BLaER1 treated with 17β-estradiol and CSF1 and Interleukin-3, amounts not matched to agents 10 nM and 100 nM (cell line): ENCODE data around the gene SLC22A16.
A peak's percentile ranks its signal among the peaks of the same experiment; 100 is the strongest.

Experiments
- H3K27ac ChIP-seq, 11 experiments: shearing (Covaris generic); formaldehyde crosslinking; 2 replicates each; pipeline ENCODE4 v1.8.1; 2022
- H3K27me3 ChIP-seq, 11 experiments: shearing (Covaris generic); formaldehyde crosslinking; 2 replicates each; pipeline ENCODE4 v1.8.1; 2022
- H3K36me3 ChIP-seq, 11 experiments: shearing (Covaris generic); formaldehyde crosslinking; 2 replicates each; pipeline ENCODE4 v1.8.1; 2022
- H3K4me1 ChIP-seq, 10 experiments: shearing (Covaris generic); formaldehyde crosslinking; 2 replicates each; pipeline ENCODE4 v1.8.1; 2022
- H3K4me2 ChIP-seq, 11 experiments: shearing (Covaris generic); formaldehyde crosslinking; 2 replicates each; pipeline ENCODE4 v1.8.1; 2022
- H3K4me3 ChIP-seq, 10 experiments: shearing (Covaris generic); formaldehyde crosslinking; 2 replicates each; pipeline ENCODE4 v1.8.1; 2022
- H3K9ac ChIP-seq, 11 experiments: shearing (Covaris generic); formaldehyde crosslinking; 2 replicates each; pipeline ENCODE4 v1.8.1; 2022
- H3K9me3 ChIP-seq, 11 experiments: shearing (Covaris generic); formaldehyde crosslinking; replicated peaks in 1 of 11; 2 replicates each; pipeline ENCODE4 v1.8.1; 2022
- H4K20me1 ChIP-seq, 11 experiments: shearing (Covaris generic); formaldehyde crosslinking; 2 replicates each; pipeline ENCODE4 v1.8.1; 2022
- Cebpa-rat ChIP-seq, 11 experiments: shearing (Covaris generic); IDR thresholded peaks; 2 replicates each; pipeline ENCODE4 v1.8.1; 2022

Gene SLC22A16

DNA sequence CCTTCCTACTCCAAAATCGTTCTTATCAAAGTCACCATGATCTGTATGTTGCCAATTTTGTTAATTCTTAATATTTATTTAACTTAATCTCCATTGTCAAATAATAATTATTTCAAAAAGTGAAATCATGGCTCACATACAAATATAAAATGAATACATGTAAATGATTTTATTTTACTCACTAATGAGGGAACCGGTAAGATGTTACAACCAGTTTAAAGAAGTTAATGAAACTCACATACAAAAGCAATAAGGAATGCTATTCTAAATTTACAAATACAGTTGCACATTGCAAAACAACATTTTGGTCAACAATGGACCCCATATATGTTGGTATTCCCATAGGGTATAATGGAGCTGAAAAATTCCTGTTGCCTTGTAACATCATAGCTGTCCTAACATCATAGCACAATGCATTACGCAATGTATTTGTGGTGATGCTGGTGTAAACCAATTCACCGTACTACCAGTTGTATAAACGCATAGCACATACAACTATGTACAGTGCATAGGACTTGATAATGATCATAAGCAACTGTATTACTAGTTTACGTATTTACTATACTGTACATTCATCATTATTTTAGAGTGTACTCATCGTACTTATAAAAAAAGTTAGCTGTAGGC, 6.5 kb upstream of the SLC22A16 start:
- Histone ChIP-seq H3K4me3 (no peak overlapping the region), H3K36me3 (peaks cover 0 to 33% (median 15%) of the 10 kb centered on the region in 11 experiments; a peak in 12 of 22 replicates), H3K4me2 (no peak overlapping the region)

DNA sequence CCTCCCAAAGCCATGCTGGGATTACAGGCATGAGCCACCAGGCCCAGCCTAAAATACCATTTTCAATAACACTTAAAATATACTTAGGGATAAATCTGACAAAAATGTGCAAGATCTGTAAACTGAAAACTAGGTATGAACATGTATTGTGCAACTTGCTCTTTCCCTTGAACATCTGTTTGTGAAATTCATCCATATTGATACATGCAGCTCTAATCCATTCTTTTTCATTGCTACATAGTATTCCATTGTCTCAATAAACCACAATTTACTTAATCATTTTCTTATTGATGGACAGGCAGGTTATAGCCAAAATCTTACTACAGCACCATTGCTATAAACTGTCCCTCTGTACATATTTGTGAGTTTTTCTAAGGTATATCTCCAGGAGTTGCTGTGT, 4.7 kb upstream of the SLC22A16 start:
- TF ChIP-seq Cebpa-rat (IDR thresholded peaks at IDR 0.05): 0 out of 22 replicates have a peak, but pooled peaks of 1 of the 11 experiments have one; percentile 10
- Histone ChIP-seq H3K36me3 (peaks cover 0 to 35% (median 15%) of the 10 kb centered on the region in 11 experiments; a peak in 12 of 22 replicates), H3K27ac (no peak overlapping the region), H3K4me1 (peaks cover 17 to 37% (median 29%) of the 10 kb centered on the region in 10 experiments), H3K9ac (no peak overlapping the region), H4K20me1 (no peaks in the 10 kb centered on the region), H3K4me2 (no peak overlapping the region), H3K9me3 (peaks cover 9 to 42% (median 29%) of the 10 kb centered on the region in 11 experiments; a peak in 21 of 22 replicates), H3K27me3 (no peaks in the 10 kb centered on the region), H3K4me3 (no peak overlapping the region)

More for the DNA sequence above, 6.5 kb upstream of the SLC22A16 start:
- Histone ChIP-seq H3K27me3 (no peaks in the 10 kb centered on the region), H3K9me3 (peaks cover 9 to 43% (median 26%) of the 10 kb centered on the region in 11 experiments; a peak in 21 of 22 replicates), H4K20me1 (no peaks in the 10 kb centered on the region), H3K4me1 (peaks cover 11 to 29% (median 23%) of the 10 kb centered on the region in 10 experiments), H3K27ac (peak overlapping the region in 4 of 11 experiments; percentile 11 to 42 (median 17); a peak in 2 of 22 replicates), H3K9ac (no peak overlapping the region)
- peak in 2 of 11 experiments; percentile 33 to 48; a peak in 2 of 22 replicates for TF ChIP-seq Cebpa-rat (IDR thresholded peaks at IDR 0.05)

DNA sequence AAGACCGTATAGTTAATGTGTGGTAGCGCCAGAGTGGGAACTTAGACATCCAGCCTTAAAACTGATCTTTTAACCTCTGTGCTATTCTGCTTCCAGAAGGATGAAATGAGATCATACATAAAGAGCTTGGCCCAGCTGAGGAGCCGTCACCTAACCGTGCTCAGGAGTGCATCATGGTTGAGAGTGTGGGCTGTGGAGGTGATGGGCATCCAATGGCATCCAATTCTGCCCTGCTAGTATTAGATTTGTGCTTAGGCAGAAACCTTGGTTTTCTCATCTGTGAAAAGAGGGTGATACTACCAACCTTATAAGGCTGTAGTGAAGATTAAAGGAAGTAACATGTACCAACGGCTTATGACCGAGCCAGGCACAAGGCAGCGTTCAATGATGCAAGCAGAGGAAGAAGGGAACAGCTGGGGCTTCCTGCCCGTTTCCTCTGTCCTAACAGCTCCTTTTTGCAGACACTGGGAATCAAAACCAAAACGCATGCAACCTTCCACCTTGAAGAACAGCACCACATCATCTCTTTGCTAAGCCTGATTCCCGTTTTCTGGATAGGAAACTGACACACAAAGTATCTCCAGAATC, 1.3 kb downstream of the SLC22A16 start:
- Histone ChIP-seq H3K9me3 (peaks cover 0 to 57% (median 41%) of the 10 kb centered on the region in 11 experiments; a peak in 19 of 22 replicates), H3K27ac (peak overlapping the region; percentile 64 to 100 (median 96); a peak in 21 of 22 replicates), H3K4me2 (peak overlapping the region; percentile 77 to 96 (median 87)), H3K9ac (peak overlapping the region; percentile 79 to 100 (median 93); a peak in 21 of 22 replicates), H3K36me3 (peaks cover 0 to 34% (median 23%) of the 10 kb centered on the region in 11 experiments; a peak in 14 of 22 replicates), H3K4me1 (peaks cover 16 to 44% (median 33%) of the 10 kb centered on the region in 10 experiments), H3K27me3 (no peaks in the 10 kb centered on the region), H4K20me1 (no peaks in the 10 kb centered on the region), H3K4me3 (peak overlapping the region; percentile 61 to 78 (median 68))
- TF ChIP-seq Cebpa-rat (IDR thresholded peaks at IDR 0.05): peak in 10 of 11 experiments; percentile 22 to 98 (median 86); a peak in 18 of 22 replicates

DNA sequence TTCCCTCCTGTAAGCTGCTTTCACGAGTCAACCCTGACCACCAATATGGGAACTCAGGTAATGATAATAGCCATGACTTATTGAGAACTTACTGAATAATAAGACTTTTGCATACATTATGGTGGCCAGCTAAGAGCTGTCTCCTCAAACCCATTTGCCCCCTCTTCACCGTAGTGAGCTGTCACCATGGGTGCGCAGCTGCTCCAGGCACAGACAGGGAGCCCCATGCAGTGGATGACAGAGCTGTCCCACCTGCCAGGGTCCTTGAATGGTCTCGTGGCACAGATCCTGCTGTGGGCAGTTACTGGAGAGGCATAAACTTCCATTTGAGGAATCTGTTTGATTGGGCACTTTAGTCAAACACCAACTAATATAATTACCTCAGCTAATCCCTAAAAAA, 1.9 kb downstream of the SLC22A16 start:
- Histone ChIP-seq H3K27me3 (no peaks in the 10 kb centered on the region), H3K4me2 (peak overlapping the region; percentile 77 to 96 (median 87)), H3K36me3 (peaks cover 0 to 33% (median 23%) of the 10 kb centered on the region in 11 experiments; a peak in 14 of 22 replicates), H3K9me3 (peaks cover 0 to 55% (median 38%) of the 10 kb centered on the region in 11 experiments; a peak in 19 of 22 replicates), H4K20me1 (no peaks in the 10 kb centered on the region), H3K9ac (peak overlapping the region in 9 of 11 experiments; percentile 83 to 100 (median 94); a peak in 16 of 22 replicates), H3K4me3 (peak overlapping the region in 7 of 10 experiments; percentile 28 to 78 (median 69); a peak in 8 of 20 replicates), H3K27ac (peak overlapping the region in 10 of 11 experiments; percentile 79 to 100 (median 96); a peak in 19 of 22 replicates), H3K4me1 (peaks cover 16 to 44% (median 33%) of the 10 kb centered on the region in 10 experiments)
- no peak for TF ChIP-seq Cebpa-rat (IDR thresholded peaks at IDR 0.05)

DNA sequence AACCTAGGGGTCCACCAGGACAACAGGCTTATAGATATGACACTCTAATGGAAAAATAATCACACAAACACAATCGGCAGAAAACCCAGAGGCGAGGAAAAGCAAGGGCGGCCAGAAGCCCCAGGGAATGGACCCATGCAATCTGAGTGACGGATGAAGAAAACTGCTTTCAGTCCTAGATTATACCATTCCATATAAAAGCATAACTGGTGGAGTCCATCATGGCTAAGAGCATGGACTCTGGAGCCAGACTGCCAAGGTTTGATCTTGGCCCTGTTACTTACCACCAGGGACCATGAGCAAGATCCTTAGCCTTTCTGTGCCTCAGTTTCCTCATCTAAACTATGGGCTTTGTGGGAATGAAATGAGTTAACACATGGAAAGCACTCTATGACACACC, 3.7 kb downstream of the SLC22A16 start:
- H3K9me3 ChIP-seq: peaks cover 0 to 46% (median 33%) of the 10 kb centered on the region in 11 experiments; a peak in 19 of 22 replicates
- H3K27ac ChIP-seq: peak overlapping the region in 6 of 11 experiments; percentile 21 to 100 (median 98); a peak in 9 of 22 replicates
- H3K4me1 ChIP-seq: peaks cover 16 to 39% (median 30%) of the 10 kb centered on the region in 10 experiments
- H3K27me3 ChIP-seq: no peaks in the 10 kb centered on the region
- no peaks in the 10 kb centered on the region for H4K20me1 ChIP-seq
- H3K4me2 ChIP-seq: 0 out of 22 replicates have a peak overlapping the region, but pooled peaks of 1 of the 11 experiments have one; percentile 9
- no peak for TF ChIP-seq Cebpa-rat (IDR thresholded peaks at IDR 0.05)
- H3K9ac ChIP-seq: no peak overlapping the region
- H3K4me3 ChIP-seq: peak overlapping the region in 1 of 10 experiments; percentile 29; a peak in 1 of 20 replicates
- peaks cover 0 to 21% (median 14%) of the 10 kb centered on the region in 11 experiments; a peak in 9 of 22 replicates for H3K36me3 ChIP-seq

DNA sequence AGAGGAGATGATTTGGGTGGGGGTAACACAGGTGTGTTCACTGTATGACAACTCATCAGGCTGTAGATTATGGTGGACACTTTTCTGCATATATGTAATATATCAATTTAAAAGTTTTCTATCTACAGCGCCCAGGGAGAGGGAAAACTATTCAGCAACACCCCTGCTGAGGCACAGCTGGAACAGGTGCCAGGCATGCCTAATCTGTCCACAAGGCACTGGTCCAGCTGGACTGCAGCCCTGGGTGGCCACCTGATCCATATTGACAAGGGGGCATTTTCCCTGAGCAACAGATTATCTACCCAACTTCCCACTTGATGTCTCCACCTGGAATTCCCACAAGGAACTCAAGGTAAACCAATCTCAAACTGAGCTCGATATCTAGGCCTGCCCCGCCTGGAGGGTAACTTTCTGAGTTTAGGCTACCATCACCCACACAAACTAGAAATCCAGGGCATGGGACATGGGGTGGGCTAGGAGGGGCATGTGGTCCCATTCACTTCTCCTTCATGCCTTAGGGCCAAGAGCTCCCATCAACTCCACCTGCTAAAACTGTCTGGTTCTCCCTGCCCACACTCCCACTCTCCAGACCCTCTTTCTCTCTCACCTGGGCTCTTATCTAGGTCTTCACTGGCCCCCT, 4.6 kb downstream of the SLC22A16 start:
- Histone ChIP-seq H4K20me1 (no peaks in the 10 kb centered on the region), H3K27me3 (no peaks in the 10 kb centered on the region), H3K4me3 (no peak overlapping the region), H3K9ac (no peak overlapping the region), H3K27ac (peak overlapping the region in 3 of 11 experiments; percentile 96 to 100 (median 99); a peak in 4 of 22 replicates), H3K36me3 (peaks cover 0 to 21% (median 14%) of the 10 kb centered on the region in 11 experiments; a peak in 9 of 22 replicates), H3K4me1 (peaks cover 16 to 31% (median 24%) of the 10 kb centered on the region in 10 experiments), H3K4me2 (no peak overlapping the region), H3K9me3 (peaks cover 0 to 52% (median 34%) of the 10 kb centered on the region in 11 experiments; a peak in 19 of 22 replicates)
- TF ChIP-seq Cebpa-rat (IDR thresholded peaks at IDR 0.05): no peak

DNA sequence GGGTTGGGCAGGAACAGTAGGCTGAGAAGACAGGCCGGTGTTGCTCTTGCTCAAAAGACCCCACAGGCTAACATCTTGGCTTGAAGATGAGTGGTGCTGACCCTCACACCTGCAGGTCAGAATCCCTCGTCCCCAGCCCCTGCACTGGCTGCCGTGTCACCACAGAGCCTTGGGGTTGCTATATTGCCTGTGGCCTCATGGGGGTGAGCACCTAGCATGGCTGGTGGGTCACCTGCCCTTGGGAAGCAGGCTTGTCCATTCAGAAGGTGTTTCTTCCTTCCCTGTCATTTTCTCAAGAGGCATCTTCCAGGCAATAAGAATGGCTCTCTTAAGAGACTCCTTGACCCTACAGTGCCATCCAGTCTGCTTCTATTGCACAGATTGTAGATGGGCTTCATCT, 7.7 kb downstream of the SLC22A16 start:
- H3K9me3 ChIP-seq: peaks cover 22 to 68% (median 58%) of the 10 kb centered on the region in 11 experiments
- H3K4me2 ChIP-seq: no peak overlapping the region
- H3K36me3 ChIP-seq: peaks cover 0 to 17% (median 12%) of the 10 kb centered on the region in 11 experiments; a peak in 10 of 22 replicates
- peaks cover 0 to 9% (median 5%) of the 10 kb centered on the region in 10 experiments; a peak in 11 of 20 replicates for H3K4me1 ChIP-seq
- no peak overlapping the region for H3K9ac ChIP-seq
- TF ChIP-seq Cebpa-rat (IDR thresholded peaks at IDR 0.05): no peak
- no peak overlapping the region; a peak in 1 of 22 replicates for H3K27ac ChIP-seq
- H4K20me1 ChIP-seq: no peaks in the 10 kb centered on the region
- H3K27me3 ChIP-seq: no peaks in the 10 kb centered on the region
- H3K4me3 ChIP-seq: no peak overlapping the region

DNA sequence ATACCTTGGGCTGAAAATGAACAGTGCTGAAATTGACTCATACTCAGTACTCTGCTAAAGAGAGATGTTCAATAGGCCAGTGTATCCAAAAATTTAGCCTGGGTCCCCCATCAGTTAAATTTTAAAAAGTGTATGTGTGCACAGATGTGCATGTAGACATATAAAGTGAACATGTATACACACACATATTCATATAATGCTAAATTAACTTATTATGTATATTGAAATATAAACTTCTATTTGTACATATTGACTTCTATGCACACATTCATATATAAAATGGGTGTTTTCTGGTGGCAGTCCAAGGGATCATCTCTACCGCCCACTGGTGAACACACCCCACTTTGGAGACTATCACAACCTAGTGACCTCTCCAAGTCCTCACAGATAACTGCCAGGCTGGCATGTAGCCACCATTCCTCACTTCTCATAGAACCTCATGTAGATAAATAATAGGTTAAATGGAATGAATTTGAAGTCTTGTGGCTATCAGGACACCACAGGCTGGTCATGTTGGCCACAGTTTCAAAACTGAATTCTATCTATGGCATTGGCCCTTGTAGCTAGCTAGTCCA, 8.8 kb downstream of the SLC22A16 start:
- Histone ChIP-seq H3K27ac (no peak overlapping the region), H3K4me3 (no peak overlapping the region), H3K9me3 (peaks cover 32 to 68% (median 58%) of the 10 kb centered on the region in 11 experiments), H3K36me3 (peaks cover 0 to 11% (median 5%) of the 10 kb centered on the region in 11 experiments; a peak in 7 of 22 replicates), H3K4me1 (peaks cover 0 to 5% (median under 1%) of the 10 kb centered on the region in 10 experiments; a peak in 1 of 20 replicates), H3K4me2 (no peak overlapping the region), H4K20me1 (no peaks in the 10 kb centered on the region), H3K9ac (no peak overlapping the region), H3K27me3 (no peaks in the 10 kb centered on the region)
- no peak for TF ChIP-seq Cebpa-rat (IDR thresholded peaks at IDR 0.05)
